Hepatocyte (in vitro differentiated cells): Measurements from ENCODE around the gene ATP8B4. TPM values are rescaled to one million over a fixed set of nuclear protein-coding genes. Genes with fewer than 3 reads are reported as not detected.
A peak's percentile ranks its signal among the peaks of the same experiment; 100 is the strongest.

Source experiments
- DNase-seq: peaks from one replicate; pipeline ENCODE4 v3.0.0-alpha.2; 2016; ENCODE audit warnings: low spot score
- H2AFZ ChIP-seq: fragments of 200-600 bp; sonication (generic); 2 replicates; pipeline ENCODE4 v1.6.0; 2016; ENCODE audit warnings: antibody characterized with exemption, mild to moderate bottlenecking
- H3K27ac ChIP-seq: fragments of 200-600 bp; sonication (generic); 2 replicates; pipeline ENCODE4 v1.5.1; 2016; ENCODE audit warnings: mild to moderate bottlenecking
- H3K27me3 ChIP-seq: fragments of 200-600 bp; sonication (generic); 2 replicates; pipeline ENCODE4 v1.6.1; 2016
- H3K36me3 ChIP-seq: fragments of 200-600 bp; sonication (generic); replicated peaks from 2 replicates; pipeline ENCODE4 v1.5.1; 2016; ENCODE audit warnings: low read depth; ENCODE audit not compliant: insufficient read depth
- H3K4me1 ChIP-seq: fragments of 200-600 bp; sonication (generic); 2 replicates; pipeline ENCODE4 v1.5.1; 2016; ENCODE audit warnings: mild to moderate bottlenecking, moderate library complexity; ENCODE audit not compliant: insufficient read depth
- H3K4me2 ChIP-seq: fragments of 200-600 bp; sonication (generic); 2 replicates; pipeline ENCODE4 v1.6.0; 2016
- H3K4me3 ChIP-seq: fragments of 200-600 bp; sonication (generic); 2 replicates; pipeline ENCODE4 v1.5.1; 2016; ENCODE audit warnings: mild to moderate bottlenecking
- H3K79me2 ChIP-seq: fragments of 200-600 bp; sonication (generic); 2 replicates; pipeline ENCODE4 v1.6.0; 2017; ENCODE audit warnings: mild to moderate bottlenecking
- H3K9me2 ChIP-seq: fragments of 200-600 bp; sonication (generic); replicated peaks from 2 replicates; pipeline ENCODE4 v1.6.0; 2017; ENCODE audit warnings: mild to moderate bottlenecking; ENCODE audit not compliant: insufficient read depth
- H3K9me3 ChIP-seq: fragments of 200-600 bp; sonication (generic); 2 replicates; pipeline ENCODE4 v1.5.1; 2016; ENCODE audit warnings: low read depth, mild to moderate bottlenecking
- H4K20me1 ChIP-seq: fragments of 200-600 bp; sonication (generic); 2 replicates; pipeline ENCODE4 v1.6.0; 2016; ENCODE audit warnings: mild to moderate bottlenecking; ENCODE audit not compliant: insufficient read depth, poor library complexity, severe bottlenecking
- EZH2 ChIP-seq: fragments of 200-600 bp; sonication (generic); IDR thresholded peaks from 2 replicates; pipeline ENCODE4 v1.6.1; 2016; ENCODE audit warnings: antibody characterized with exemption, mild to moderate bottlenecking, borderline replicate concordance
- EZH2phosphoT487 ChIP-seq: fragments of 200-600 bp; sonication (generic); IDR thresholded peaks from one replicate; pipeline ENCODE4 v1.6.1; 2018; ENCODE audit warnings: antibody characterized with exemption, mild to moderate bottlenecking, low read depth, moderate library complexity; ENCODE audit not compliant: unreplicated experiment, severe bottlenecking
- WGBS: methylation state at CpG from one replicate; pipeline ENCODE4 v1.1.6; 2016; ENCODE audit warnings: low lambda C conversion rate; ENCODE audit errors: missing lambda C conversion rate; 5-methylcytosine and 5-hydroxymethylcytosine counted together
- polyA plus RNA-seq: library from polyadenylated mRNA; unstranded; fragments of >200 nt; fragmentation: Nextera tagmentation; extraction: Ambion mirVana; gene quantifications from 2 replicates; pipeline ENCODE4 v1.2.1, GENCODE V29; 2016
- total RNA-seq: library from RNA; depleted of rRNA; stranded (reverse); fragments of >200 nt; gene quantifications from 2 replicates; pipeline ENCODE4 v1.2.3, GENCODE V29; 2014
- TF ChIP-seq, protein P1 (sequence below): fragments of 200-600 bp; sonication (generic); IDR thresholded peaks from 2 replicates; pipeline ENCODE4 v1.5.1; 2016; ENCODE audit warnings: antibody characterized with exemption, mild to moderate bottlenecking; ENCODE audit not compliant: poor library complexity

The ATP8B4 gene
- total and polyA plus RNA-seq, 2 experiments from 2014 or later, result 1.3 to 9.5 TPM

GRCh38 chr15:50150349-50150748 lies 31.3 kb upstream of the ATP8B4 start:
- Histone ChIP-seq H3K4me3 (no peak overlapping the region), H3K4me1 (no peaks in the 10 kb centered on the region), H2AFZ (no peak overlapping the region), H3K27me3 (no peaks in the 10 kb centered on the region), H3K36me3 (no peaks in the 10 kb centered on the region), H3K9me3 (no peaks in the 10 kb centered on the region), H4K20me1 (no peaks in the 10 kb centered on the region), H3K4me2 (no peak overlapping the region), H3K27ac (no peak overlapping the region), H3K9me2 (no peaks in the 10 kb centered on the region), H3K79me2 (no peaks in the 10 kb centered on the region)
- WGBS, result 91% methylated on average over 3 of the region's 3 CpGs
- no peak for DNase-seq
- TF ChIP-seq EZH2phosphoT487 (no peak), EZH2 (no peak)
- TF ChIP-seq, protein P1, sequence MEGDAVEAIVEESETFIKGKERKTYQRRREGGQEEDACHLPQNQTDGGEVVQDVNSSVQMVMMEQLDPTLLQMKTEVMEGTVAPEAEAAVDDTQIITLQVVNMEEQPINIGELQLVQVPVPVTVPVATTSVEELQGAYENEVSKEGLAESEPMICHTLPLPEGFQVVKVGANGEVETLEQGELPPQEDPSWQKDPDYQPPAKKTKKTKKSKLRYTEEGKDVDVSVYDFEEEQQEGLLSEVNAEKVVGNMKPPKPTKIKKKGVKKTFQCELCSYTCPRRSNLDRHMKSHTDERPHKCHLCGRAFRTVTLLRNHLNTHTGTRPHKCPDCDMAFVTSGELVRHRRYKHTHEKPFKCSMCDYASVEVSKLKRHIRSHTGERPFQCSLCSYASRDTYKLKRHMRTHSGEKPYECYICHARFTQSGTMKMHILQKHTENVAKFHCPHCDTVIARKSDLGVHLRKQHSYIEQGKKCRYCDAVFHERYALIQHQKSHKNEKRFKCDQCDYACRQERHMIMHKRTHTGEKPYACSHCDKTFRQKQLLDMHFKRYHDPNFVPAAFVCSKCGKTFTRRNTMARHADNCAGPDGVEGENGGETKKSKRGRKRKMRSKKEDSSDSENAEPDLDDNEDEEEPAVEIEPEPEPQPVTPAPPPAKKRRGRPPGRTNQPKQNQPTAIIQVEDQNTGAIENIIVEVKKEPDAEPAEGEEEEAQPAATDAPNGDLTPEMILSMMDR, result no peak

- Histone ChIP-seq H3K27ac (no peak overlapping the region), H3K27me3 (no peaks in the 10 kb centered on the region), H3K9me3 (no peaks in the 10 kb centered on the region), H3K4me3 (no peak overlapping the region), H3K36me3 (no peaks in the 10 kb centered on the region), H3K4me1 (no peaks in the 10 kb centered on the region), H3K79me2 (no peaks in the 10 kb centered on the region), H3K4me2 (no peak overlapping the region), H4K20me1 (no peaks in the 10 kb centered on the region), H2AFZ (no peak overlapping the region), H3K9me2 (no peaks in the 10 kb centered on the region)
- TF ChIP-seq EZH2 (no peak), EZH2phosphoT487 (no peak)
- TF ChIP-seq, protein P1, result no peak
- 20% methylated on average over 1 of the region's 1 CpG for WGBS
- no peak for DNase-seq
Observed at GRCh38 chr15:50149090-50149489, 30.1 kb upstream of the ATP8B4 start.

DNA sequence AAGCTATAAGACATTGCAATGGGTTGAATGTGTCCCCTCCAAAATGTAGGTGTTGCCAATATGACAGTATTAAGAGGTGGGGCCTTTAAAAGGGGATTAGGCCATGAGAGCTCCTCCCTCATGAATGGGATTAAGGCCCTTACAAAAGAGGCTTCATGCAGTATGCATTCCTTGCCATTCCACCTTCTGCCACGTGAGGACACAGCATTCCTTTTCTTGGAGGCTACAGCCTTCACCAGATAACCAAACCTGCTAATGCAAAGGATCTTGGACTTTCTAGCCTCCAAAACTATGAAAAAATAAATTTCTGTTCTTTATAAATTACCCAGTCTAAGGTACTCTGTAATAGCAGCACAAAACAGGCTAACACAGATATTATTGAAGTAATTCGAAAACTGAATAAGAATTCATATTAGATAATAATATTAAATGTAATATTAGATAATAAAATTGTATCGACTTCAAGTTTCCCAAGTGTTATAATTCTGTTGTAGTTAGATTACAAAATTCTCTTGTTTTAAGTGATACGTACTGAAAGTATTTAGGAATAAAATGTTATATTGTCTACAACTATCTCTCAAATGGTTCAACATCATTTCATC lies 29.4 kb upstream of the ATP8B4 start:
- no peak overlapping the region for H2AFZ ChIP-seq
- H3K9me3 ChIP-seq, result no peaks in the 10 kb centered on the region
- H3K36me3 ChIP-seq, result no peaks in the 10 kb centered on the region
- no peaks in the 10 kb centered on the region for H3K27me3 ChIP-seq
- H3K27ac ChIP-seq, result no peak overlapping the region
- no peaks in the 10 kb centered on the region for H3K9me2 ChIP-seq
- no peak for TF ChIP-seq EZH2phosphoT487
- TF ChIP-seq, protein P1, result peak; percentile 68
- WGBS, result 72% methylated on average over 4 of the region's 4 CpGs
- no peak overlapping the region for H3K4me3 ChIP-seq
- no peaks in the 10 kb centered on the region for H3K4me1 ChIP-seq
- DNase-seq, result peak; percentile 65
- H3K79me2 ChIP-seq, result no peaks in the 10 kb centered on the region
- no peaks in the 10 kb centered on the region for H4K20me1 ChIP-seq
- H3K4me2 ChIP-seq, result no peak overlapping the region

DNA sequence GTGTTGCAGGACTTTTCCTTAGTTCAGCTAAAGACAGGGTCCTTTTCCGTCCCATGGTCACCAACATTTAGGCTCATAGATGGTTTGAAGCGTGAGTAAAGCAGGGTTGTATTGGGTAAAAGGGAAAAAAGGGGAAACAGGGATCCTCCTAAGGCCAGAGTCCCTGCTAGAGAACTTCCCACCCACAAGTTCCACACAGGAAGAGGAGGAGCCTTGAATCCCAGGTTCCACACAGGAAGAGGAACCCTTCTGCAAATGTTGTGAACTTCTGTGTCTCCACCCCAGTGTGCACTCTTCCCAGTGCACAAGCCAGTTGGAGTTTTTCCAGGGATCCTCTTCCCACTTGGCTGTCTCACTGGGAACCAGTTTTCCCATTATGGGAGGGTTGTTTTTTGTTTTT lies 27.6 kb upstream of the ATP8B4 start:
- Histone ChIP-seq H3K9me3 (no peaks in the 10 kb centered on the region), H3K27me3 (no peaks in the 10 kb centered on the region), H3K4me1 (no peaks in the 10 kb centered on the region), H3K4me3 (no peak overlapping the region), H3K9me2 (no peaks in the 10 kb centered on the region), H2AFZ (no peak overlapping the region), H3K27ac (no peak overlapping the region), H3K79me2 (no peaks in the 10 kb centered on the region), H3K36me3 (no peaks in the 10 kb centered on the region), H3K4me2 (no peak overlapping the region), H4K20me1 (no peaks in the 10 kb centered on the region)
- 92% methylated on average over 2 of the region's 2 CpGs for WGBS
- TF ChIP-seq EZH2phosphoT487 (no peak), EZH2 (no peak)
- TF ChIP-seq, protein P1, result no peak
- no peak for DNase-seq
